HTERT RPE-1 (cell line): ENCODE data around the gene CTNNA2.

Experiments used
- in situ Hi-C: fragments of 300-500 bp; cut with MboI; formaldehyde crosslinking; loops from 4 replicates; pipeline ENCODE4 v1.14.3; 2020; ENCODE audit warnings: low sequenced_read_pairs

CTNNA2 gene

GRCh38 chr2:80303006-80303908 is 790.4 kb downstream of the CTNNA2 start:
- in situ Hi-C loops = no loop called here

DNA sequence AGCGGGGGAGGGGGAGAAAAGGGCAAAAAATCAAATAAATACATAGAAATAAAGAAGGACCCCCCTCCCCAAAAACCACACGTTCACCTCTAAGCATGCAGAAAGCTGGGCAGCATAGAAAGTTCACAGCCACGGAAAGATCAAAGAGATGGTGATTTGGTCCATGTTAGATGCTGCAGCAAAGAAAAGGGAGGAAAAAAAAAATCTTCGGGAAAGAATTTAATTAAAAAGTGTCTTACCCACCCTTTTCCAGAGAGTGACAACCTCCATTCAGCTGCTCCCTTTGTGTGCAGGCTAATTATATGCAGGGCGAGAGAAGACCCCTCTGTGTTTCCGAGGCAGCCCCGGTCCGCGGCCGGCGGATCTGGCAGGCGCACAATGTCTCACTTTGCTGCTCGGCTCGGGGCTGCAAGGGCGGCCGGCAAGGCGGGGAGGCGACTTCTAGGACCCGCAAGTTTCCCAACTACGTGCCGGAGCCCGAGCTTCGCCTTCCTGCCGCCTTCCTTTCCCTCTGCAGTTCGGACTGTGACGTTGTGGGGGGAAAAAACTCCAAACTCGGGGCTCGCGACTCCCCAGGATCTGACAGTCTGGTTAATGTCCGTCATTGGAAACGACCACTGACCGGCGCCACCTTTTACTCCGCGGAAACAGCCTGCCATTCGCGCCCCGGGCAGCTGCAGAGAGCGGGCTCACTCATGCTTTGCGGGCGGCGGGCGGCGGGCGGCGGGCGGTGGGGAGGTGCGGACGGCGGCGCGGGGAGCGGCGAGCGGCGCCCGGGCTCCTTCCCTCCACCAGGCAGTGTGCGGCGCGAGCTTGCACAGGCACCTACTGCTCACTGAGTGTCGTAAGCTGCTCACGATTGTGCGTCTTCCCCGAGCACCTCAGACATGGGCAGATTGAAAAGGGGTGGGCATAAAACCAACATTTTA is 791.3 kb downstream of the CTNNA2 start, which contains the start of gene LRRTM1:
Gene LRRTM1, minus strand, starts transcription at position 844 of the 929 bp plus-strand sequence. CDS start 933 bp downstream, outside the sequence.
- in situ Hi-C loops = no loop called here

DNA sequence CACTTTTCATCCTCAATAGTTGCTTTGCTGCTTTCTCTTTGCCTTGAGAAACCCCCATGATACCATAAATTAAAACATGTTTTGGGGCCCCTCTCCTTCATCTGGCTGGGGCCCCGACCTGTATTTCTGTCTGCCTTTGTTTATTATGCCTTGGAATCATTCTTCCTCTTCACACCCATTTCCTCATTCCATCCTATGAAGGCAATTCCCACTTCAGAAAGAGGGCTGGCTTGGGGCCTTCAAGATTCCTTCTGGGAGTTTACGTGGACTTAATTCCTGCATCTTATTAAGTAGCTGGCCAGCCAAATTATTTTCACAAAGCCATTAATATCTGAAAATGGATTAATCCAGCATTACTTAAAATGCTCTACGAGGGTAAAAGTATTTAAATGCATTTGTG is 798.5 kb downstream of the CTNNA2 start:
- in situ Hi-C loops = no loop called here

DNA sequence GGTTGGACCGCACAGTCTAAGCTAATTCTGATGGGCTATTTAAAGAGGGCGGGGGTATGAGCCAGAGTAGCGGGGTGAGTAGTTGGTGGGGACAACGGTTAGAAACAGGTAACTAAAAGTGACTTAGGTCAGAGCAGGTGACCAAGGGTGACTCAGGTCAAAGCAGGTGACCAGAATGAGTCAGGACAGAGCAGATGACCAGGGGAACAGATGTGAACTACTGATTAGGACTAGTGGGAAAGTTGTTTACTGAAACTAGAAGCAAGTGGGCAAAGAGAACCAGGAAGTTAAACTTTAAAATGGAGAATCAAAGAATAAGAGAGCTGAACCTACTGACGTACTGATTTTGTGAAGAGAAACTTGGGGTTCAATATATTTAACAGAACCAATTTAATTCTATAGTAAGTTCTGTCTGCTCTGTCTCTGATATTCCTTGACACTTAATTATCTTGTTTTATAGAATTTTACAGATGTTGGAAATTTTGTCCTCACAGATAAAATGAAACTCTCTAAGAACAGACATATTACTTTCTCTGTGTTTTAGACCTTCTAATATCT is 799.5 kb downstream of the CTNNA2 start:
- in situ Hi-C loops = no loop called here

GRCh38 chr2:80322311-80322920 is 809.6 kb downstream of the CTNNA2 start:
- in situ Hi-C loops = no loop called here

GRCh38 chr2:80322958-80323357 is 810.1 kb downstream of the CTNNA2 start:
- in situ Hi-C loops = no loop called here

GRCh38 chr2:80323610-80324009 is 810.8 kb downstream of the CTNNA2 start:
- in situ Hi-C loops = no loop called here

- in situ Hi-C loops = no loop called here
Measured at GRCh38 chr2:80324525-80324924, 811.7 kb downstream of the CTNNA2 start.

DNA sequence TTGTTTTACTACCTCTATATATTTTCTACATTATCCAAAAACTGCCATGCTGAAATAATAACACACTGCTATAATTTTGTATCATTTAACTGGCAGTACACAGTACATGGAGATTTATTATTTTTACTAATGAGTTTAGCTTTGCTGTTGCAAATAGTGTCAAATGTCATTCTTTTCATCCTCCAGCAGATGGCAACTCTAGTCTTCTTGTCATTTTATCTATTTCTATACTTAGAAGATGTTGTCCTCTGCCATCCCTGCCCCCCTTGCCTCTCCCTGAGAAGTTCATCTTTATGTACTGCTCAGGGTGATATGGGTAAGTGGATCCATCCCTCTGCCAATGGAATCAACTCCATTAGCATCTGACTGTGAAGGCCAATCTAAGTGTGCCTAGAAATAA is 813.4 kb downstream of the CTNNA2 start:
- in situ Hi-C loops = no loop called here

DNA sequence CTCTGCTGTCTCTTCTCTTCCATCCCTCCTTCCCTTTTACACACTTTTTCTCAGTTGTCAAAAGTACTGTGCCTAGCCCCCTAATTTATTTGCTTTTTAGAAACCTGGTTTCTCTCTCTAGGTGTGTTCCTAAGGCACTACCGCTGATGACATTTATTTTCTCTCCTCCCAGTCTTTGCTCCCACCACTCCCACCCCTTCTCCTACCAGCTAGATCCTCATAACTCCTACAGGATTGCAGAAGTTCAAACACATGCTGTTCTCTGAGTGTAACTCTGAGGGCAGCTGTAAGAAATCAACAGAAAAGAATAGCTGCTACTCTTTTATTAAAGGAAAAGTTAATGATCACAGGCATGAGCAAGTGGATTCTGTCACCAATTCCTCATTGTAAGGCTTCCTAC is 814.0 kb downstream of the CTNNA2 start:
- in situ Hi-C loops = no loop called here

DNA sequence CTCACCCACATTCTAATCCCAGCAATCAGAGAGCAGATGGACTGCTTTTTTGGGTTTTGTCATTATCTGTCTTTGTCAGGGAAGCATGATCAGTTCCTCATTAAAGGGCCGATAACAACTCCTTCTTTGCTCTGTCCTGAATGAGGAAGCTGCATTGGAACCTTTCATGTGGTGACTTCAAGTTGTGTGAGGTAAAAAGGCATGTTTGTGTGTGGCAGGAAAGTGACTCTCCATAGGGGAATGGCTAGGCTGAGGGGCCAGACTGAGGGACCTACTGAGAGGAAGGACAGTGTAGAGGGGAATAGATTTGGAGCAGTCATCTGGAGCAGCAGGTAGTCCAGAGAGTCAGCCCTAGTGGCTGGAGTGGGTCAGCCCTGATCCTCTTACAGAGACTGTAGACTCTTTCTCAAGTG is 815.3 kb downstream of the CTNNA2 start:
- in situ Hi-C loops = no loop called here

DNA sequence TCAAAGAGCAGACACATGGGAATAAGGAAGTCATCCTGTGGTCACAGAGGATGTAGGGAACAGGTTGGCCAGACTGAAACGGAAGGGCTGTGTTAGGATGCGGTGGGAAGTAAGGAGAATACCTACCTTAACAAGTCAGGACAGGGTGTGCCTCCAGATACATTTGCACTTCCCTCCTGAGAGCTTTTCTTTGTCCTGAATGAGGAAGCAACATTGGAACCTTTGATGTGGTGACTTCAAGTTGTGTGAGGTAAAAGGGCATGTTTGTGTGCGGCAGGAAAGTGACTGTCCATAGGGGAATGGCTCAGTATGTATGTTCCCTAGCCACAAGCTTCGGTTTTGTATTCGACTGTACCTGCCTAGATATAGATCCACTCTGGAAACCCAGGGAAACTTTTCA is 816.6 kb downstream of the CTNNA2 start:
- in situ Hi-C loops = no loop called here

DNA sequence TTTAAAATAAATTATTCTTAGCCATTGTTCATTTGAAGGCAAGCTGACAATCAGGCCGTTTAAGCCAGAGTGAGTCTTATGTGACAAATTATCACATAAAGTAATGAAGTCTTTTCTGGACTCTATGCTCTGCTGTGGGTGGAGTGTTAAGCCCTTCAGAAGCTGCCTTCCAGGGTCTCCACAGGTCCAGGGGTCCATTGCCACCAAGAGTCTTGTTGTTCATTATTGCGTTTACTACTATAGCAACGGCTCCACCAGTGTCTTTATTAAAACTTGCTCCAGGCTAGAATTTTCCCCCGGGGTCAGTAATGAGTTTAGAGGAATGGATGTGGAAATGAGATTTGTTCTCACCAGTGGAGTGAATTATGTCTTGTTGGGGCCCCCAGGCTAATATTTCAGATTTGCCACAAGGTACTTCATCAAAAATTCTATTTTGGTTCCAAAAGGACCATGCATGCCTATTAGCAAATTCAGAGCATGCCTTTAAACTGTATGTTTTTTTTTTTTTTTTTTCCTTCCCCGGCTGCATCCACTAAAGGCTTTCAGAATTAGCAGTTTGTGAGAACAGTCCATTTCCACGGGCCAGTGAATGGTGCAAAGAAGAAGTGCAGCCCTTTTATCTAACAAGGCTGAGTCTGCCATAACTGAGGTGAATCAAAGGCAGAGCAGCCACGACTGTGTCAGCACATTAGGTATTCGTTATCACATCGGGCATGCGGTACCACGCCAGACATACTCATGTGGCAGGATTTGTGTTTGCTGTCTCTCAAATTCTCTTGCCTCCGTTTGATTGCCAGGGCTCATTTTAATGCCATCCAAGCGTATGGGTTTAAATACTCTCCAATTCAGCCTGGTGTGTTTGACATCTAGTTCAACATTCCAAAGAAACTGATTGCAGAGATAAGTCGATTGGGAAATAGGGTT is 817.9 kb downstream of the CTNNA2 start:
- in situ Hi-C loops = no loop called here

- in situ Hi-C loops = no loop called here
Measured at GRCh38 chr2:80333886-80334285, 821.0 kb downstream of the CTNNA2 start.

GRCh38 chr2:80335411-80335810 is 822.6 kb downstream of the CTNNA2 start:
- in situ Hi-C loops = no loop called here

GRCh38 chr2:80338794-80339193 is 825.9 kb downstream of the CTNNA2 start:
- in situ Hi-C loops = no loop called here

DNA sequence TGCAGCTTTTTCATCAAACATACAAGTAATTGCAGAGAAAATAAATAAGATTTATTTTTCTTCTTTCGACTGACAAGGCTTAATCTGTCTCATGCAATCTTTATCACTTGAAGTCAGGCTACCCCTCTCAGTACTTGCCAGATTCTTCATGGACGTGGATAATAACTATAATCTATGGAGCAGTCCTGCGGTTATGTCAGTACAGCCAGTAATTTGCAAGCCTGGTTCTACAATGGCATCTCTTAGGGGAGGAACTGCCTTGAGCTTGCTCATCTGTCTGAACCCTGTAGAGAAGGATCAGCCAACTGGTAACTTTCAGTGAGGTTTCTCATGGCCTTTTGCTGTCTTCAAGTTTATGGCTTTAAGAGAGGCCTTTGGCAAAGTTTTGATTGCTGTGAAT is 827.2 kb downstream of the CTNNA2 start:
- in situ Hi-C loops = no loop called here

DNA sequence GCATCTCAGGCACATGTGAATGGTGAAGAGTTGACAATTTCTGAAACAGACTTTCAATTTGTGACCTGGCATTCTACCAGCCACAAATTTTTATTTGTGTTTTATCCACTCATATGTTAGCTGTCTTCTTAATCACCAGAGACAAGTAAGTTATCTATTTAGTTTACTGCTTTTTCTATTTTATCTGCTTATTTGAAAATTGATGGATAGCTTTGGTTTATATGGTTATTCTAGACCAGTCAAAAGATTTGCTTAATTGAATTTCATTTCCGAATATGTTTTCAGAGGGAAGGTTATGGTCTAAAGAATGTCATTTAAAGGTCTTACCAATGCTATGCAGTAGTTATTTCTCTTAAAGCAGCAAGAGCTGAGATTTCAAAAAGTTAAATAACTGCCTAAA is 835.2 kb downstream of the CTNNA2 start:
- in situ Hi-C loops = no loop called here

- in situ Hi-C loops = no loop called here
Measured at GRCh38 chr2:80348953-80349352, 836.1 kb downstream of the CTNNA2 start.

- in situ Hi-C loops = no loop called here
Measured at GRCh38 chr2:80351231-80351630, 838.4 kb downstream of the CTNNA2 start.
